Skeletal muscle tissue (tissue), 4 donors: ENCODE measurements around the gene UNC13C. TPM values are rescaled to one million over a fixed set of nuclear protein-coding genes. Genes with fewer than 3 reads are reported as not detected.

ENCODE experiments used
- H3K27ac ChIP-seq: one replicate; pipeline ENCODE4 v1.7.0; 2013; ENCODE audit warnings: mild to moderate bottlenecking, low read depth, low read length, inconsistent platforms
- H3K27me3 ChIP-seq, 3 donors: one replicate each; pipeline ENCODE4 v1.7.0; 2013; ENCODE audit warnings: low read length in 3 of 3; ENCODE audit not compliant: control insufficient read depth in 3 of 3, insufficient read depth in 3 of 3
- H3K36me3 ChIP-seq, 3 donors: one replicate each; pipeline ENCODE4 v1.7.0; 2013; ENCODE audit warnings: low read length in 3 of 3; ENCODE audit not compliant: control insufficient read depth in 3 of 3, insufficient read depth in 3 of 3
- H3K4me1 ChIP-seq, 3 donors: one replicate each; pipeline ENCODE4 v1.7.0; 2013; ENCODE audit warnings: low read length in 3 of 3, mild to moderate bottlenecking in 3 of 3; ENCODE audit not compliant: control insufficient read depth in 3 of 3, insufficient read depth in 3 of 3
- H3K4me3 ChIP-seq, 3 donors: one replicate each; pipeline ENCODE4 v1.7.0; 2013; ENCODE audit warnings: low read length in 3 of 3
- H3K9ac ChIP-seq, 3 donors: one replicate each; pipeline ENCODE4 v1.7.0; 2013; ENCODE audit warnings: low read length in 3 of 3, mild to moderate bottlenecking in 3 of 3, moderate library complexity in 2 of 3, low read depth in 1 of 3
- H3K9me3 ChIP-seq, 3 donors: one replicate each; pipeline ENCODE4 v1.7.0; 2013; ENCODE audit warnings: low read length in 3 of 3; ENCODE audit not compliant: control insufficient read depth in 3 of 3
- total RNA-seq: library from RNA; depleted of rRNA; stranded (reverse); fragments of >200 nt; gene quantifications from one replicate; pipeline ENCODE4 v1.2.3, GENCODE V29; 2014
- donor health status: Osteomylitis.

The UNC13C gene
- total RNA-seq, 1 donor from 2014 or later, result 3.1 TPM

DNA sequence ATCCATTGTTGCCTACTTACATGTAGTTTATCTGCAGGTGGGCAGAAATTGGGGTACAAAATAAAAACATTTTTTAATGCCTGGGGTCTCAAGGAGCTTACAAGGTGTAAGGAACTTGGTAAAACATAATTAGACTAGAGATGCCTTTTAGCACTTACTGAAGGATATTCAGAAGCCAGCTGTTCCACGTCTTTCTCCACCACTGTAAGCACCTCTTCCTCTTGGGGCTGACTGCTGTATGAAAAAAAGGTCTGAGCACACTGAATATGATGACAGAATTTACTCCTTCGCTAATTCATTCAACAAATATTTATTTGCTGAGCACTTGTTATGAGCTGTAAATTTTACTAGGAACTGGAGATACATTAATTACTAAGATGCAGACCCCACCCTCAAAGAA lies 539.1 kb downstream of the UNC13C start:
- H3K27ac ChIP-seq, result no peak overlapping the region
- H3K27me3 ChIP-seq, result no peaks in the 10 kb centered on the region
- no peaks in the 10 kb centered on the region for H3K4me1 ChIP-seq
- H3K9ac ChIP-seq, result no peak overlapping the region
- no peak overlapping the region for H3K4me3 ChIP-seq
- no peaks in the 10 kb centered on the region for H3K9me3 ChIP-seq
- H3K36me3 ChIP-seq, result no peaks in the 10 kb centered on the region

DNA sequence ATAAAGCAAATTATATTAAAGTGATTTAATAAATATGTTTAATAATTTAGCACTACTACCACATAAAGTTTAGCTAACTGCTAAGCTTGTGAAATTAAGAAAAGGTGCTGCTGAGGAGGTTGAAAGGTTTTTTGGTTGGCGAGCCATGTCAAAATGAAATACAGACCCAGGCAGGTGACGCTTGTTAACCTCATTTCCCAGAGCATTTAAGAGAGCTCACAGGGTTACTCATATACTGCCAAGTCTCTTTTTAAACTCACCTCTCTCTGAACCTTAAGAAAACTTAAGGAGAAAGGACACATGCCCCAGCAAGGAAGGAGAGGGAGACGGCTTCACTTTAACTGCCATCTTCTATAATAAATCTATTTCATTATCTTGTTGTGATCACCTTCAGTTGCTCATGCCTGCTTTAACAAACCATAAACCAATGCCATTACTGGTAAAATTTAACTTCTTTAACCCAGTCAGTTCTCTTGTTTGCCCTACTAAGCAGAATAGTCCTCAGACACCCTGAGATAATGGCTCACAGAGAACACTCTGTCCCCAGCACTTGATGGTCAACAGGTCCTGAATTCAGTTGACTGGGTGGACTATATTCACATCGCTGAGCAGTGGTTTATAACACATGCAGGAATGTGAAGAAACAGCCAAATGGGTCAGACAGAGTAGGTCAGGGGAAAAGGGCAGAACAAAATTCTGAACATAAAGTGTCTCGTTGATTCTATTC lies 540.1 kb downstream of the UNC13C start:
- Histone ChIP-seq H3K27me3 (no peaks in the 10 kb centered on the region), H3K36me3 (no peaks in the 10 kb centered on the region), H3K9me3 (no peaks in the 10 kb centered on the region), H3K4me1 (no peaks in the 10 kb centered on the region), H3K9ac (no peak overlapping the region), H3K27ac (no peak overlapping the region), H3K4me3 (no peak overlapping the region)

DNA sequence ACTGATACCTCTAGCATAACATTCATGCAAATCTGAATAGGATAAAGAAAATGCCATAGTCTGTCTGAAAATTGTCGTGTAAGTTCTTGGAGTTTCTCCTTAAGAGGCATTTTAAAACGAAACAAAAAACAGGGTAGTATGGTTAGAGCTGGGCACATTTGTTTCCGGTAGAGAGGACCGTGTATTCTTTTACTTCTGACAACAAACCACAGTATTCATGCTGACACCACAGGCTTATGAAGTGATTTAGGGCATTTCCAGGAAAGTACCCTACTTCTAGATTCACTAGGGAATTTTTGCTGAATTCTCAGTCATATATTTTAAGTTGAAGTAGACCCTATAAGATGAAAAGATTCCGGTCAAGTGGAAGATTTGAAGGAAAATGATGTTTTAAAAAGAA lies 541.3 kb downstream of the UNC13C start:
- Histone ChIP-seq H3K4me1 (no peaks in the 10 kb centered on the region), H3K27me3 (no peaks in the 10 kb centered on the region), H3K9ac (no peak overlapping the region), H3K36me3 (no peaks in the 10 kb centered on the region), H3K27ac (no peak overlapping the region), H3K4me3 (no peak overlapping the region), H3K9me3 (no peaks in the 10 kb centered on the region)

DNA sequence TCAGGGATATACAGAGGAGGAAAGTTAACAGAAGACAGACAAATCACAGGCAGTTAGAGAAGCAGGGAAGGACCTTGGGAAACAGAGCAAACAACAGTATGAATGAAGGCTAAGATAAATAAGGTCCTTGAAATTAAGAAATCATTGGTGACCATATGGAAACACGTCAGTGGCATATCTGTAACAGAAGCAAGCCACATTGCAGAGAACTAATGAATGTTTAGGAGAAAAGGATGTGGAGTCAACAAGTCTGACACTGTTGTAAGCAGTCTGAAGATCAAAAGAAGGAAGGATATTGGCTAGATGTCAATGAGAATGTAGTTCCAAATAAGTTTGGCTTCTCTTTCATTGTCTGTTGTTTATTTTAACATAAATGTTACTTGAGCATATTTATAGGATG lies 542.4 kb downstream of the UNC13C start:
- H3K9me3 ChIP-seq, result no peaks in the 10 kb centered on the region
- no peak overlapping the region for H3K27ac ChIP-seq
- no peaks in the 10 kb centered on the region for H3K4me1 ChIP-seq
- H3K9ac ChIP-seq, result no peak overlapping the region
- H3K27me3 ChIP-seq, result no peaks in the 10 kb centered on the region
- H3K4me3 ChIP-seq, result no peak overlapping the region
- no peaks in the 10 kb centered on the region for H3K36me3 ChIP-seq

DNA sequence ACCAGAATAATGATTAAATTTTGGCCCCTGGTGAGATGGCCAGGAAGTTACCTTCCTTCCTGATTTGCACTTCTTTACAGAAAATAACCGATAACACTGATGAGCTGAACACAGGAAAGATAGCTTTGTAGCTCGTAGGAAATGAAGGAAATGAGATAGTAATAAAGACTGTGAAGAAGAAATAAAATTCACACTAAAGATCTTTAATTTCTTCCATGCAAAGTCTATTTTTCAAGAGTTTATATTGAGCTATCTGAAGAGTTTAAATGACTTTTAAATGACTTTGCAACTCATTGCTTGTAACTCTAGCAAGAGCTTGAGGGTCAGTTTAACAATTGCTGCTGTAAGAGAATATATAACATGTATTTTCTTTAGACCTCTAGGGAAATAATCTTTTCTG lies 543.0 kb downstream of the UNC13C start:
- no peak overlapping the region for H3K9ac ChIP-seq
- no peaks in the 10 kb centered on the region for H3K36me3 ChIP-seq
- H3K4me1 ChIP-seq, result no peaks in the 10 kb centered on the region
- H3K27me3 ChIP-seq, result no peaks in the 10 kb centered on the region
- no peak overlapping the region for H3K4me3 ChIP-seq
- H3K9me3 ChIP-seq, result no peaks in the 10 kb centered on the region
- no peak overlapping the region for H3K27ac ChIP-seq

DNA sequence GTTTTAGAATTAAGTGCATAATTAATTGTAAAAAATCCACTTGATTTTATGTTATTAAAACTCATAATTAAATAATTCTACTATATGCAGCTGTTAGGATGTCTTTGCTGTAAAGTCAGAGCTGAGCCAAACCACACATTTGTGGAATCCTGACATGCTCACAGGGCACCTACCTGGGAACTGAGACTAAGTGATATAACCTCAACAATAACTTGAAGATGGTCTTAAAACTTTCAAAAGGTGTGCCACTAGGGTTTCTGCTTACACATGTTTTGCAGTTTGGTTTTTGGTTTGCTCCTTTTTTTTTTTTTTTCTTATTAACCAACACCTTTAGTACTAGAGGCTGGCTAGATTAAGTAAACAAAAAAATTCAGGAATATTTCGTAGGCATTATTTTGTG lies 549.8 kb downstream of the UNC13C start:
- H3K9ac ChIP-seq, result no peak overlapping the region
- H3K9me3 ChIP-seq, result no peaks in the 10 kb centered on the region
- no peaks in the 10 kb centered on the region for H3K36me3 ChIP-seq
- H3K27ac ChIP-seq, result no peak overlapping the region
- H3K4me1 ChIP-seq, result no peaks in the 10 kb centered on the region
- H3K4me3 ChIP-seq, result no peak overlapping the region
- no peaks in the 10 kb centered on the region for H3K27me3 ChIP-seq

DNA sequence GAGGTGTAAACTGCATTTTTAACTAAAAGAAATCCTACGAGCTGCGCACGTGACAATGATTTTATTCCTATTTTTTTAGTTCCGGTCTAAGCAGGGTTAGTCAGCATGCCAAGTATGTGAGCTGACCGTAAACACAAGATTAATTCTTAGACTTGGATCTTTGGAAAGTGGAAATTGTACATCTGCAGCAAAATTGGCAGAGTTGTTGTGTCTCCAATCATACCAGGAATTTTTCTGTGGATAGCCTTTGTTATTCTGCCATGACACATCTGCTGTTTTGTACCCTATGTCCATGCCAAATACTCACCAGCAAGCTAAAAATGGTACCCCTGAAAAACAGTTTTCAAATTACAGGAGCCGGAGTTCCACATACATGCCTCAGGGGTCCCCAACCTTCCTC lies 562.5 kb downstream of the UNC13C start:
- Histone ChIP-seq H3K9me3 (peaks cover 0 to 2% (median 0%) of the 10 kb centered on the region in 3 donors), H3K4me3 (no peak overlapping the region)

DNA sequence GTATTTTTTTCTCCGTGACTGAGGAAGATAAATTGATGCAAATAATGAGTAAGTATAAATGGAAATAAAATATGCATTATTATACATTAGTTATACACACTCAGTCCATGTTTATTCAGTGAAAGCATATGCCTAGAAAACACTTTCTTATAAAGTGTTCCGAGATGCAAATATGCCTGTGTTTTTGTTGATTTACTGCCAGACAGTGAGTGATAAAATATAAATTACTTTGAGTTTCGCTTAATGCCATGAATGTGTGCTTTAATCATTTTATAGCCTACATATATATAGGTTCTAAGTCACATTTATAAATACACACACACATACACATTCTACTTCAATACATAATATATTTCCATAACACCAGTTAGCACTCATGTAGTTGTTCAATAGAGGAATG lies 569.2 kb downstream of the UNC13C start:
- no peaks in the 10 kb centered on the region for H3K36me3 ChIP-seq
- H3K9me3 ChIP-seq, result no peaks in the 10 kb centered on the region
- H3K9ac ChIP-seq, result no peak overlapping the region
- no peaks in the 10 kb centered on the region for H3K4me1 ChIP-seq
- no peak overlapping the region for H3K4me3 ChIP-seq
- H3K27ac ChIP-seq, result no peak overlapping the region
- no peaks in the 10 kb centered on the region for H3K27me3 ChIP-seq

More for the DNA sequence above, 562.5 kb downstream of the UNC13C start:
- H3K27ac ChIP-seq, result no peak overlapping the region
- H3K27me3 ChIP-seq, result no peaks in the 10 kb centered on the region
- H3K4me1 ChIP-seq, result no peaks in the 10 kb centered on the region
- H3K36me3 ChIP-seq, result no peaks in the 10 kb centered on the region
- H3K9ac ChIP-seq, result no peak overlapping the region

DNA sequence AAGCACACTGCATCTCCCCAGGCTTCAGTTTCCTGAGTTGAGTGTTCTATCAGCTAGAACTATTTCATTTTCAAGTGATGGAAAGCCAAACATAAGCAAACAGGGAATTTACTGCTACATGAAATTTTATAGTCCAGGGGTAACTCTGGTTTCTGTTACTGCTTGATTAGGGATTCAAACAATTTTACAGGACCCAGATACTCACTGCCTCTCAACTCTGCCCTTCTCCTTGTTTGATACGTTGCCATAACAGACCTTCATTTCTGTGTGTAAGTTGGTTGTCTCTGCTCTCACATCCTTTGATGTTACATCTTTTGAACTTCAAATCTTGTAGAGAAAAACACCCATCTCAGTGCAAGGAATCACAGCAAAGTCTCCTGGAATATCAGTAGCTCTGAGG lies 572.7 kb downstream of the UNC13C start:
- no peaks in the 10 kb centered on the region for H3K27me3 ChIP-seq
- no peaks in the 10 kb centered on the region for H3K4me1 ChIP-seq
- no peaks in the 10 kb centered on the region for H3K36me3 ChIP-seq
- no peak overlapping the region for H3K4me3 ChIP-seq
- no peak overlapping the region for H3K27ac ChIP-seq
- H3K9me3 ChIP-seq, result no peaks in the 10 kb centered on the region
- no peak overlapping the region for H3K9ac ChIP-seq

DNA sequence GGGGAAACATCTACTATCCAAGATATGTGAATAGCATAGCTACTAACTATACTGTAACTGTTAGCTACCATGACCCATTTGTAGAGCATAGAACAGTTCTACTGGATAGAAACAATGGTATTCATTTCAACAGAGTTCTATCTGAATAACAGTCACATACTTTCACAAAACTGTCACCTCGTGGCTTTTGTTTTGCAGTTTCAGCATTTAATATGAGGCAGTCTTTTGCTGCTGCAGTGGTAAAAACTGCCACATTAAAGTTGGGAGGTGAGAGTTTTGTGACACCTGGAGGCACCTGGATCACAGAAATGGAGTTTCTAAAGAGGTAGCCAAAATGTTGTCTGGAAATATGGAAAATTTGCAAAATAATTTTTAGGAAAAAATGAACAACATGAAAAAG lies 578.0 kb downstream of the UNC13C start:
- Histone ChIP-seq H3K4me3 (no peak overlapping the region), H3K9me3 (peaks cover 0 to 2% (median 0%) of the 10 kb centered on the region in 3 donors), H3K36me3 (no peaks in the 10 kb centered on the region), H3K4me1 (no peaks in the 10 kb centered on the region), H3K9ac (no peak overlapping the region), H3K27ac (no peak overlapping the region), H3K27me3 (no peaks in the 10 kb centered on the region)
